ENCODE data around the gene NACC2. TPM values are rescaled to one million over a fixed set of nuclear protein-coding genes. Genes with fewer than 3 reads are reported as not detected.
A peak's percentile ranks its signal among the peaks of the same experiment; 100 is the strongest.

NACC2 gene
- total RNA-seq, 1 experiment from 2014 or later: 22.0 TPM

GRCh38 chr9:136111190-136111589 lies 16.1 kb upstream of the NACC2 start:
- Mint-ChIP-seq H3K36me3 (ENCODE audit: insufficient read depth, unreplicated experiment) (peaks cover 21% of the 10 kb centered on the region), H3K4me3 (ENCODE audit: unreplicated experiment) (no peak overlapping the region), H3K4me1 (ENCODE audit: low read depth, unreplicated experiment) (no peaks in the 10 kb centered on the region), H3K27me3 (ENCODE audit: insufficient read depth, unreplicated experiment) (no peaks in the 10 kb centered on the region), H3K9me3 (ENCODE audit: unreplicated experiment) (no peaks in the 10 kb centered on the region), H3K27ac (ENCODE audit: unreplicated experiment) (no peak overlapping the region)
- H3K27me3 ChIP-seq (replicated peaks; ENCODE audit: control insufficient read depth, insufficient read depth, low read length): no peaks in the 10 kb centered on the region
- ChIA-PET POLR2A (no interaction called here), CTCF (interaction anchor here (0.8 to 1.2 kb wide), 2 partner anchors 143 to 204 kb away, joined by 3 to 4 read pairs; partner anchors contain the start of gene CAMSAP1)
- H3K4me3 ChIP-seq (ENCODE audit: low read depth, low read length): no peak overlapping the region
- no peak for DNase-seq
- no TSS peak for BruUV-seq (replicated peaks)
- TF ChIP-seq, protein P1, sequence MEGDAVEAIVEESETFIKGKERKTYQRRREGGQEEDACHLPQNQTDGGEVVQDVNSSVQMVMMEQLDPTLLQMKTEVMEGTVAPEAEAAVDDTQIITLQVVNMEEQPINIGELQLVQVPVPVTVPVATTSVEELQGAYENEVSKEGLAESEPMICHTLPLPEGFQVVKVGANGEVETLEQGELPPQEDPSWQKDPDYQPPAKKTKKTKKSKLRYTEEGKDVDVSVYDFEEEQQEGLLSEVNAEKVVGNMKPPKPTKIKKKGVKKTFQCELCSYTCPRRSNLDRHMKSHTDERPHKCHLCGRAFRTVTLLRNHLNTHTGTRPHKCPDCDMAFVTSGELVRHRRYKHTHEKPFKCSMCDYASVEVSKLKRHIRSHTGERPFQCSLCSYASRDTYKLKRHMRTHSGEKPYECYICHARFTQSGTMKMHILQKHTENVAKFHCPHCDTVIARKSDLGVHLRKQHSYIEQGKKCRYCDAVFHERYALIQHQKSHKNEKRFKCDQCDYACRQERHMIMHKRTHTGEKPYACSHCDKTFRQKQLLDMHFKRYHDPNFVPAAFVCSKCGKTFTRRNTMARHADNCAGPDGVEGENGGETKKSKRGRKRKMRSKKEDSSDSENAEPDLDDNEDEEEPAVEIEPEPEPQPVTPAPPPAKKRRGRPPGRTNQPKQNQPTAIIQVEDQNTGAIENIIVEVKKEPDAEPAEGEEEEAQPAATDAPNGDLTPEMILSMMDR (IDR thresholded peaks at IDR 0.05; ENCODE audit: insufficient read depth in 1 of 2, low read depth in 1 of 2, low read length in 1 of 2, severe bottlenecking in 1 of 2, unreplicated experiment in 1 of 2): no peak
- intact Hi-C loops (cut with micrococcal nuclease; ENCODE audit: unreplicated experiment): no loop called here
- peaks cover 24% of the 10 kb centered on the region for H3K4me1 ChIP-seq
- peaks cover 1% of the 10 kb centered on the region; the same call in 1 of the 2 replicates for H3K36me3 ChIP-seq (ENCODE audit: control insufficient read depth, insufficient read depth, low read length)
- no peaks in the 10 kb centered on the region for H3K9me3 ChIP-seq

- Histone ChIP-seq H3K4me3 (ENCODE audit: low read depth, low read length) (peak overlapping the region; percentile 40), H3K36me3 (ENCODE audit: control insufficient read depth, insufficient read depth, low read length) (peaks cover 1% of the 10 kb centered on the region; the same call in 1 of the 2 replicates), H3K4me1 (peaks cover 24% of the 10 kb centered on the region), H3K27me3 (replicated peaks; ENCODE audit: control insufficient read depth, insufficient read depth, low read length) (no peaks in the 10 kb centered on the region), H3K9me3 (no peaks in the 10 kb centered on the region)
- no peaks in the 10 kb centered on the region for H3K4me1 Mint-ChIP-seq (ENCODE audit: low read depth, unreplicated experiment)
- peak overlapping the region; percentile 69 for H3K4me3 Mint-ChIP-seq (ENCODE audit: unreplicated experiment)
- BruUV-seq (replicated peaks): no TSS peak
- TF ChIP-seq, protein P1 (IDR thresholded peaks at IDR 0.05; ENCODE audit: insufficient read depth in 1 of 2, low read depth in 1 of 2, low read length in 1 of 2, severe bottlenecking in 1 of 2, unreplicated experiment in 1 of 2): peak in 1 of 2 experiments; percentile 13
- CTCF ChIA-PET: interaction anchor here (0.8 to 1.2 kb wide), 2 partner anchors 143 to 203 kb away, joined by 3 to 4 read pairs; partner anchors contain the start of gene CAMSAP1
- POLR2A ChIA-PET: no interaction called here
- H3K27me3 Mint-ChIP-seq (ENCODE audit: insufficient read depth, unreplicated experiment): no peaks in the 10 kb centered on the region
- H3K36me3 Mint-ChIP-seq (ENCODE audit: insufficient read depth, unreplicated experiment): peaks cover 20% of the 10 kb centered on the region
- no peaks in the 10 kb centered on the region for H3K9me3 Mint-ChIP-seq (ENCODE audit: unreplicated experiment)
- intact Hi-C loops (cut with micrococcal nuclease; ENCODE audit: unreplicated experiment): no loop called here
- no peak overlapping the region for H3K27ac Mint-ChIP-seq (ENCODE audit: unreplicated experiment)
- no peak for DNase-seq
Observed at GRCh38 chr9:136110082-136111061, 15.3 kb upstream of the NACC2 start.

DNA sequence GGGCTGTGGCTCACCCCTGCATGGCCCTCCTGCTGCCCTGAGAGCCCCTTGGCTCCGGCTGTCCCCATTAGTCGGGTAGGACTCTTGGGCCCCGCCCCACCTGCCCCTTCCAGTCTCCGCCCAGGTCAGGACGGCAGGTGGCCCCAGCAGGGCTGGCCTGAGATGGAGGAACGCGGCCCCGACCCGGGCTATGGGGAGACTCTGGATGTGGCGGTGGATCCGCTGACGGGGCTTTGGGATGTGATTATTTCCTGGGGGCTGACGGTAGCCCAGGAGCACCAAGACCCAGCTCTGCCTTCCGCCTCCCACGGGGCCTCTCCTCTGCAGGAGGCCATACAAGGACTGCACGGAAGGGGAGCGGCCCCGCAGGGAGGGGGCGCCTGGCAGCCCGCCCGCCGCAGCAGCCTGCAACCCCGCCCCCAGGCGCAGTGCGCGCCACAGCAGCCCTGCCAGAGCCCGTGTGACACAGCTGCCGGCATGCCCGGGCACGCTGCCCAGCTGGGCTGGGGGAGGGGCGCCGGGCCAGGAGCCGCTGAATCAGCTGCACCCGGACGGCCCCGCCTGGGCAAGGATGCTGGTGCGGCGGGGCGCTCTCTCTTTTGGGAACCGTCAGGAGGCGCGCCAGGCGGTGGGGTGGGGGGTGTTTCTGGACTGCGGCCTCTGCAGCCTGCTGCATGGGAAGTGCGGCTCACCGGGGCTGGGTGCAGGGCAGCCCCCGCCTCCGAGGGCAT lies 14.4 kb upstream of the NACC2 start:
- Histone ChIP-seq H3K4me1 (peaks cover 24% of the 10 kb centered on the region), H3K9me3 (no peaks in the 10 kb centered on the region), H3K4me3 (ENCODE audit: low read depth, low read length) (peak overlapping the region; percentile 40), H3K36me3 (ENCODE audit: control insufficient read depth, insufficient read depth, low read length) (no peaks in the 10 kb centered on the region), H3K27me3 (replicated peaks; ENCODE audit: control insufficient read depth, insufficient read depth, low read length) (no peaks in the 10 kb centered on the region)
- Mint-ChIP-seq H3K27ac (ENCODE audit: unreplicated experiment) (no peak overlapping the region), H3K4me1 (ENCODE audit: low read depth, unreplicated experiment) (no peaks in the 10 kb centered on the region), H3K4me3 (ENCODE audit: unreplicated experiment) (peak overlapping the region; percentile 69), H3K9me3 (ENCODE audit: unreplicated experiment) (no peaks in the 10 kb centered on the region), H3K27me3 (ENCODE audit: insufficient read depth, unreplicated experiment) (no peaks in the 10 kb centered on the region), H3K36me3 (ENCODE audit: insufficient read depth, unreplicated experiment) (peaks cover 13% of the 10 kb centered on the region)
- ChIA-PET POLR2A (no interaction called here), CTCF (interaction anchor here (1.2 kb wide), 1 partner anchor 10 kb away, joined by 5 read pairs; no protein-coding TSS in a partner anchor)
- BruUV-seq (replicated peaks): no TSS peak
- TF ChIP-seq, protein P1 (IDR thresholded peaks at IDR 0.05; ENCODE audit: insufficient read depth in 1 of 2, low read depth in 1 of 2, low read length in 1 of 2, severe bottlenecking in 1 of 2, unreplicated experiment in 1 of 2): no peak
- intact Hi-C loops (cut with micrococcal nuclease; ENCODE audit: unreplicated experiment): loop anchor here (1.0 kb wide), 1 partner anchor 10 kb away; no protein-coding TSS in a partner anchor
- DNase-seq: peak; percentile 75 to 77

Data from Caco-2 (cell line).